Mesenchymal stem cell (in vitro differentiated cells and primary cell): ENCODE measurements around the gene MTUS2.
A peak's percentile ranks its signal among the peaks of the same experiment; 100 is the strongest.

ENCODE experiments used
- DNase-seq: peaks from one replicate; pipeline ENCODE4 v3.0.0-alpha.2; 2013
- H2AFZ ChIP-seq: one replicate; pipeline ENCODE4 v1.6.1; 2013; ENCODE audit warnings: low read depth, mild to moderate bottlenecking, control low read depth, inconsistent platforms, low read length, moderate library complexity
- H2AK5ac ChIP-seq: 2 replicates; pipeline ENCODE4 v1.6.1; 2013; ENCODE audit warnings: low read length, moderate library complexity, mild to moderate bottlenecking, inconsistent platforms; ENCODE audit not compliant: severe bottlenecking
- H2BK120ac ChIP-seq: one replicate; pipeline ENCODE4 v1.6.1; 2013; ENCODE audit warnings: low read depth, mild to moderate bottlenecking, inconsistent platforms, low read length, moderate library complexity
- H2BK12ac ChIP-seq, 2 experiments: one replicate each; pipeline ENCODE4 v1.6.1; 2013; ENCODE audit warnings: inconsistent platforms in 2 of 2, low read length in 2 of 2, mild to moderate bottlenecking in 2 of 2, moderate library complexity in 2 of 2, control low read depth in 1 of 2
- H2BK15ac ChIP-seq: one replicate; pipeline ENCODE4 v1.6.1; 2013; ENCODE audit warnings: mild to moderate bottlenecking, low read depth, inconsistent platforms; ENCODE audit not compliant: poor library complexity, severe bottlenecking
- H2BK5ac ChIP-seq: 2 replicates; pipeline ENCODE4 v1.6.1; 2013; ENCODE audit warnings: low read depth, mild to moderate bottlenecking, low read length, control low read depth, inconsistent platforms; ENCODE audit not compliant: poor library complexity, severe bottlenecking
- H3K14ac ChIP-seq, 2 experiments: one replicate each; pipeline ENCODE4 v1.6.1; 2013; ENCODE audit warnings: inconsistent platforms in 2 of 2, low read length in 2 of 2, control low read depth in 1 of 2, mild to moderate bottlenecking in 1 of 2, moderate library complexity in 1 of 2
- H3K18ac ChIP-seq, 2 experiments: one replicate each; pipeline ENCODE4 v1.6.1; 2013; ENCODE audit warnings: inconsistent platforms in 2 of 2, low read length in 2 of 2, control low read depth in 1 of 2, low read depth in 1 of 2, mild to moderate bottlenecking in 1 of 2
- H3K23ac ChIP-seq, 2 experiments: one replicate each; pipeline ENCODE4 v1.6.1; 2013; ENCODE audit warnings: inconsistent platforms in 2 of 2, low read length in 2 of 2, mild to moderate bottlenecking in 2 of 2, moderate library complexity in 2 of 2, control low read depth in 1 of 2
- H3K27ac ChIP-seq: 2 replicates; pipeline ENCODE4 v1.5.1; 2013; ENCODE audit warnings: mild to moderate bottlenecking, moderate library complexity, low read length, control low read depth, inconsistent platforms; ENCODE audit not compliant: poor library complexity, severe bottlenecking
- H3K27me3 ChIP-seq, 2 experiments: 2 replicates each; pipeline versions ENCODE4 v1.6.1 to v1.7.0; 2013; ENCODE audit warnings: low read length in 2 of 2, mild to moderate bottlenecking in 2 of 2, moderate library complexity in 2 of 2, control low read depth in 1 of 2, inconsistent platforms in 1 of 2; ENCODE audit not compliant: control insufficient read depth in 1 of 2, insufficient read depth in 1 of 2
- H3K36me3 ChIP-seq, 2 experiments: 2 replicates each; pipeline versions ENCODE4 v1.6.1 to v1.7.0; 2013; ENCODE audit warnings: low read length in 2 of 2, control low read depth in 1 of 2, inconsistent platforms in 1 of 2, low read depth in 1 of 2, mild to moderate bottlenecking in 1 of 2; ENCODE audit not compliant: insufficient read depth in 2 of 2, control insufficient read depth in 1 of 2
- H3K4ac ChIP-seq, 2 experiments: one replicate each; pipeline ENCODE4 v1.6.1; 2013; ENCODE audit warnings: inconsistent platforms in 2 of 2, low read length in 2 of 2, mild to moderate bottlenecking in 2 of 2, moderate library complexity in 2 of 2, control low read depth in 1 of 2, low read depth in 1 of 2
- H3K4me1 ChIP-seq: 2 replicates; pipeline ENCODE4 v1.6.1; 2013; ENCODE audit warnings: low read depth, low read length, control low read depth; ENCODE audit not compliant: control insufficient read depth, insufficient read depth
- H3K4me2 ChIP-seq: 2 replicates; pipeline ENCODE4 v1.6.1; 2013; ENCODE audit warnings: low read length, mild to moderate bottlenecking, inconsistent platforms; ENCODE audit not compliant: poor library complexity, severe bottlenecking
- H3K4me3 ChIP-seq, 2 experiments: 2 replicates each; pipeline versions ENCODE4 v1.5.1 to v1.7.0; 2013; ENCODE audit warnings: low read length in 2 of 2, mild to moderate bottlenecking in 2 of 2, control low read depth in 1 of 2, low read depth in 1 of 2; ENCODE audit not compliant: insufficient read depth in 1 of 2
- H3K79me1 ChIP-seq: replicated peaks from 2 replicates; pipeline ENCODE4 v1.6.1; 2013; ENCODE audit warnings: mild to moderate bottlenecking, control low read depth, low read length, inconsistent platforms; ENCODE audit not compliant: poor library complexity, severe bottlenecking
- H3K9ac ChIP-seq: 2 replicates; pipeline ENCODE4 v1.7.0; 2013; ENCODE audit warnings: mild to moderate bottlenecking, low read length, moderate library complexity
- H3K9me3 ChIP-seq: 2 replicates; pipeline ENCODE4 v1.7.0; 2013; ENCODE audit warnings: mild to moderate bottlenecking, low read length; ENCODE audit not compliant: control insufficient read depth
- H4K8ac ChIP-seq: one replicate; pipeline ENCODE4 v1.6.1; 2013; ENCODE audit warnings: inconsistent platforms, mild to moderate bottlenecking, low read length, moderate library complexity
- H4K91ac ChIP-seq: one replicate; pipeline ENCODE4 v1.6.1; 2013; ENCODE audit warnings: mild to moderate bottlenecking, low read length, inconsistent platforms
- WGBS: methylation state at CpG from one replicate; pipeline ENCODE4 v1.1.7; 2013; ENCODE audit warnings: mixed read lengths; 5-methylcytosine and 5-hydroxymethylcytosine counted together

The MTUS2 gene

DNA sequence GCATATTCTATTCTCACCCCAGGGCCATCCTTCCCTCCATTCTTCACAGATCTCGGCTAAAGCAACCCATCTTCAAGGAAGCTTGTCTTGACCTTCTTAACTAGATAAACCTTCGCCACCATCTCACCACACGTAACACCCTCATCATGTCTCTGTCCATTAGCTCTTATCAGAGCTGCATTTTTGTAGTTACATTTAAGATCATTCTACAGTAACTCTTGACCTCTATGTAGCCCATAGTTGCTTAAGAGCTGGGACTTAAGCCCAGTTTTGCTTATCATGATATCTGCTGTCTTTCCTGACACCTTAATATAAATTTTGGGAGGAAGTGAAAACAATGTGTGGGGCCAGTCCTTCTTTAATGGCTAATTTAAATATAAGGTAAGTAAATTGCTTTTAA lies 345.1 kb downstream of the MTUS2 start:
- no peak overlapping the region for H3K4me2 ChIP-seq
- H3K4me3 ChIP-seq, result no peak overlapping the region
- H2AK5ac ChIP-seq, result no peak overlapping the region
- no peak overlapping the region for H3K4ac ChIP-seq
- no peak overlapping the region for H3K18ac ChIP-seq
- H4K91ac ChIP-seq, result no peak overlapping the region
- no peaks in the 10 kb centered on the region for H3K79me1 ChIP-seq
- H4K8ac ChIP-seq, result no peak overlapping the region
- H3K27me3 ChIP-seq, result no peaks in the 10 kb centered on the region
- no peak overlapping the region for H3K9ac ChIP-seq
- H3K9me3 ChIP-seq, result no peaks in the 10 kb centered on the region
- no peak overlapping the region for H3K27ac ChIP-seq
- H3K4me1 ChIP-seq, result no peaks in the 10 kb centered on the region
- no peak overlapping the region for H2BK15ac ChIP-seq
- no peak overlapping the region for H2AFZ ChIP-seq
- no peak overlapping the region for H3K14ac ChIP-seq
- no peak for DNase-seq
- H3K36me3 ChIP-seq, result no peaks in the 10 kb centered on the region
- 72% methylated on average over 3 of the region's 3 CpGs for WGBS
- H2BK12ac ChIP-seq, result no peak overlapping the region
- H2BK120ac ChIP-seq, result no peak overlapping the region
- no peak overlapping the region for H3K23ac ChIP-seq
- H2BK5ac ChIP-seq, result no peak overlapping the region

- Histone ChIP-seq H3K27me3 (no peaks in the 10 kb centered on the region), H3K18ac (no peak overlapping the region), H3K36me3 (no peaks in the 10 kb centered on the region), H3K9ac (no peak overlapping the region), H3K14ac (no peak overlapping the region), H2AFZ (no peak overlapping the region), H3K4me1 (no peaks in the 10 kb centered on the region), H3K79me1 (no peaks in the 10 kb centered on the region), H4K8ac (no peak overlapping the region), H2BK120ac (no peak overlapping the region), H2BK12ac (no peak overlapping the region), H3K27ac (no peak overlapping the region), H3K23ac (no peak overlapping the region), H3K9me3 (no peaks in the 10 kb centered on the region), H2BK15ac (no peak overlapping the region), H2BK5ac (no peak overlapping the region), H3K4me2 (no peak overlapping the region), H4K91ac (no peak overlapping the region), H2AK5ac (no peak overlapping the region), H3K4me3 (no peak overlapping the region), H3K4ac (no peak overlapping the region)
- WGBS, result 17% methylated on average over 2 of the region's 2 CpGs
- peak; percentile 55 for DNase-seq
Observed at GRCh38 chr13:29165840-29166239, 345.7 kb downstream of the MTUS2 start.

DNA sequence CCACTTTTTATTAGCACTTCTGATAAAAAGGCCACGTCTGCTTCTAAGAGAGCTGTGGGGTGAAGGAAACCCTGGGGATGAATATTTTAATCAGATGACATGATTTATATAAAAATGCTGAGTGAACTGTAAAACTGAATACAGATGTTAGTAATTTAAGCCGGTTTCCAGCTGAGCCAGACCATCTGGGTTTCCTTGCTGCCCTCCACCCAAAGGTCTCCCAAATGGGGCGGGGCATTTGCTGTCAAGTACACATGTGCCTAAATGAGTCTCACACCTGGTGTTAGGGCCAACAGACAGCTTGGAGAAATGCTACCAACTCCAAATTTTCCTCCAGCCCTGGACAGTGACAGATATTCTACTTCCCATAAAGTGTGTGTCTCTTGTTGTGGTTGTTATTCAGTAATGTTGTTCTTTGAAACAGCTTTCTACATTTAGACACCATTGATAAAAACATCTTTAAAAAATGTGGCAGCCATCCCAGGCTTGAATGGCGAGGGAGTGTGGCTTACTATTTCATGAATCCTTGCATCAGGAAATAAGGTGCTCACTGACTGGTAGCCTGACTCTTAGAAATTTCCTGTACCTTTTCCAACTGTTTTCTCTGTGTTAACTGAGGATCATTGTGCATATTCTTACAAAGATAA lies 350.4 kb downstream of the MTUS2 start:
- Histone ChIP-seq H3K4me1 (no peaks in the 10 kb centered on the region), H2AK5ac (no peak overlapping the region), H2BK5ac (no peak overlapping the region), H3K18ac (peak overlapping the region in 1 of 2 experiments; percentile 21), H3K4ac (no peak overlapping the region), H3K4me3 (no peak overlapping the region), H3K79me1 (no peaks in the 10 kb centered on the region), H4K8ac (no peak overlapping the region), H3K9ac (no peak overlapping the region), H3K14ac (no peak overlapping the region), H4K91ac (no peak overlapping the region), H3K36me3 (no peaks in the 10 kb centered on the region), H2BK120ac (no peak overlapping the region), H3K23ac (no peak overlapping the region), H2AFZ (no peak overlapping the region), H2BK12ac (no peak overlapping the region), H3K9me3 (no peaks in the 10 kb centered on the region), H3K27ac (no peak overlapping the region), H3K4me2 (peak overlapping the region; percentile 16), H3K27me3 (no peaks in the 10 kb centered on the region), H2BK15ac (no peak overlapping the region)
- WGBS, result 84% methylated on average over 4 of the region's 4 CpGs
- DNase-seq, result no peak

DNA sequence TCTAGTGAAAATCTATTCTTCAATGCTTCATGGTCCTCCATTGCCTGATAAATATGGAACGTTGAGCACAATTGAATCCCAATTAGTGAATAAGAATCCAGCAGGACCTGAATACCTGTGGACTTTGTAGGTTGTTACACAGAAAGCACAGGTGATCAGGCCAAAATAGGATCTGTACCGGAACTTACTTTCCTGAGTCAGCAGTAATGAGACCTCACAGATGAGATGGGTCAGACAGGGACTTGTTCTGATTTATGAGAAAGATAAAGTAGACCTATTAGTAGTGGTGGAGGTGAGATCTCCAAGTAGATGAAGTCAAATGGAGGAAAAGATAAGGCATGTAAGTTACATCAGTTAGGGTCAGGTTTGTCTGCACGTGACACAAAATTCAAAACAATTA lies 351.1 kb downstream of the MTUS2 start:
- 89% methylated on average over 2 of the region's 3 CpGs for WGBS
- Histone ChIP-seq H3K4ac (no peak overlapping the region), H3K23ac (no peak overlapping the region), H3K4me1 (no peaks in the 10 kb centered on the region), H3K18ac (no peak overlapping the region), H3K36me3 (no peaks in the 10 kb centered on the region), H2AK5ac (no peak overlapping the region), H2BK15ac (no peak overlapping the region), H2BK120ac (no peak overlapping the region), H3K27ac (no peak overlapping the region), H3K4me3 (no peak overlapping the region), H3K79me1 (no peaks in the 10 kb centered on the region), H3K4me2 (no peak overlapping the region), H2BK12ac (no peak overlapping the region), H4K91ac (no peak overlapping the region), H3K9me3 (no peaks in the 10 kb centered on the region), H2AFZ (no peak overlapping the region), H3K14ac (no peak overlapping the region), H2BK5ac (no peak overlapping the region), H3K9ac (no peak overlapping the region), H4K8ac (no peak overlapping the region), H3K27me3 (no peaks in the 10 kb centered on the region)
- no peak for DNase-seq
